ENCODE data around the gene GJA9. TPM values are rescaled to one million over a fixed set of nuclear protein-coding genes. Genes with fewer than 3 reads are reported as not detected.
A peak's percentile ranks its signal among the peaks of the same experiment; 100 is the strongest.

The GJA9 gene
- total and polyA plus RNA-seq, 2 of the 8 experiments (the other 6 are each of a cell fraction or from before 2014, with no cell fraction given), result not detected

DNA sequence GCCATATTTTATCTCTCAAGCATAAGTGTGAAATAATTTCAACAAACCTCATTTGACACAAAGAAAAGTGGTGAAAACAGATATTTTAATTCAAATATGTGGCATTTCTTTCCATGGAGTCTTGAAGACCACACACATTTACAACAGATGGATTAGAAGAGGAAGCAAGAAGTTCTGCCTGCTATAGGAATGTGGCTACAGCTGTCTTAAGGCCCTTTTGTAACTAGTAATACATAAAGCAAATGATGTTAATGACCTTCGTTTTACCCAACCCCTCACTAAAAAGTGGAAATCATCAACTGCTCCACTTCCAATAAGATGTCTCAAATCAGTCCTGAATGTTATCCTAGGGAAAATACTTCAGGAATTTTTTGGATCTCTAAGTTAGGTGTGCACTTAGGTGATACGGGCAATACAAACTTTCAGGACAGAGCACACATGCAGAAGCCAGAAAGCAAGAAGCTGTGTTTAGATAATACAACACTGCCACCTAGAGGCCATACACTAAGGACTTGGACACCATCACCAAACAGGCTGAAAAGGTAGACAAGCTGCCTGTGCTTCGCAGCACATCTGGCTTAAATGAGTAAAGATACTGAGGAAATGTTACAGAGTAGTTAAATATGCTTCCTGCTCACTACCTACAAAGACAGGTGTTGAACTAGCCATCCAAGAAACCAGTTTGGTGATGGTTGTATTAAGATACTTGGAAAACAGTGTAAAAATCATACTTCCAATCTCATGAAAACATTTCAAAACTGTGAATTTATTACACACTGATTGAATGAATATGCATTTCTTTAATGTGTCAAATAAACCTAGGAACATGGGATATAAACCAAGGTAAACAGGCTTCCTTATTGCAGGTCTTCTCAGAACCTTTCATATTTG is 46.2 kb downstream of the GJA9 start (continued):
- TF ChIP-seq, protein P1, sequence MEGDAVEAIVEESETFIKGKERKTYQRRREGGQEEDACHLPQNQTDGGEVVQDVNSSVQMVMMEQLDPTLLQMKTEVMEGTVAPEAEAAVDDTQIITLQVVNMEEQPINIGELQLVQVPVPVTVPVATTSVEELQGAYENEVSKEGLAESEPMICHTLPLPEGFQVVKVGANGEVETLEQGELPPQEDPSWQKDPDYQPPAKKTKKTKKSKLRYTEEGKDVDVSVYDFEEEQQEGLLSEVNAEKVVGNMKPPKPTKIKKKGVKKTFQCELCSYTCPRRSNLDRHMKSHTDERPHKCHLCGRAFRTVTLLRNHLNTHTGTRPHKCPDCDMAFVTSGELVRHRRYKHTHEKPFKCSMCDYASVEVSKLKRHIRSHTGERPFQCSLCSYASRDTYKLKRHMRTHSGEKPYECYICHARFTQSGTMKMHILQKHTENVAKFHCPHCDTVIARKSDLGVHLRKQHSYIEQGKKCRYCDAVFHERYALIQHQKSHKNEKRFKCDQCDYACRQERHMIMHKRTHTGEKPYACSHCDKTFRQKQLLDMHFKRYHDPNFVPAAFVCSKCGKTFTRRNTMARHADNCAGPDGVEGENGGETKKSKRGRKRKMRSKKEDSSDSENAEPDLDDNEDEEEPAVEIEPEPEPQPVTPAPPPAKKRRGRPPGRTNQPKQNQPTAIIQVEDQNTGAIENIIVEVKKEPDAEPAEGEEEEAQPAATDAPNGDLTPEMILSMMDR (IDR thresholded peaks at IDR 0.05; ENCODE audit: control extremely low read depth in 1 of 3, insufficient read depth in 1 of 3, low read depth in 1 of 3, low read length in 3 of 3), result peak; percentile 21 to 91 (median 78)
